HL-60/S4 (cell line): Measurements from ENCODE around the gene LCN15.
"Not testable (repeated sequence)": the region's sequence is repeated elsewhere in the genome, so short reads cannot be mapped to it uniquely, and the experiment has no call there.

Source experiments
- in situ Hi-C: fragments of 300-500 bp; cut with MboI; formaldehyde crosslinking; loops from 2 replicates; pipeline ENCODE4 v1.14.3; 2022; ENCODE audit warnings: low sequenced_read_pairs

Gene LCN15

GRCh38 chr9:136779808-136780207, 15.5 kb upstream of the LCN15 start:
- in situ Hi-C loops = loop anchor here (25.0 kb wide), 2 partner anchors 257 to 432 kb away; partner anchors contain the start of genes ABCA2, FUT7, NDOR1 and NPDC1

DNA sequence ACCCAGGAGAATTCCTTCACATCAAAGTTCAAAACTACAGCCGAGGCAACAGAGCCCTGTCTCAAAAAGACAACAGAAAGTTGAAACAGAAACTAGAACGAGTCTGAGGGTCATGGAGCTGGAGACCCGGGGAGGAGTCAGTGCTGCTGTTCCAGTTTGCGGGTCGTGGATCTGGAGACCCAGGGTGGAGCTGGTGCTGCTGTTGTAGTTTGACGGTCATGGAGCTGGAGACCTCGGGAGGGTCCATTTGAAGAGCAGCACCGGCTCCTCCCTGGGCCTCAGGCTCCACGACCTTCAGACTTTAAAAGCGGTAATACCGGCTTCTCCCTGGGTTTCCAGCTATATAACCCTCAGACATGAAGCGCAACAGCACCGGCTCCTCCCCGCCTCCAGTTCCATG, 13.0 kb upstream of the LCN15 start:
- in situ Hi-C loops = loop anchor here (25.0 kb wide), 2 partner anchors 260 to 435 kb away; partner anchors contain the start of genes ABCA2, FUT7, NDOR1 and NPDC1

- in situ Hi-C loops = loop anchor here (25.0 kb wide), 2 partner anchors 260 to 435 kb away; partner anchors contain the start of genes ABCA2, FUT7, NDOR1 and NPDC1
Observed at GRCh38 chr9:136776947-136777346, 12.6 kb upstream of the LCN15 start.

DNA sequence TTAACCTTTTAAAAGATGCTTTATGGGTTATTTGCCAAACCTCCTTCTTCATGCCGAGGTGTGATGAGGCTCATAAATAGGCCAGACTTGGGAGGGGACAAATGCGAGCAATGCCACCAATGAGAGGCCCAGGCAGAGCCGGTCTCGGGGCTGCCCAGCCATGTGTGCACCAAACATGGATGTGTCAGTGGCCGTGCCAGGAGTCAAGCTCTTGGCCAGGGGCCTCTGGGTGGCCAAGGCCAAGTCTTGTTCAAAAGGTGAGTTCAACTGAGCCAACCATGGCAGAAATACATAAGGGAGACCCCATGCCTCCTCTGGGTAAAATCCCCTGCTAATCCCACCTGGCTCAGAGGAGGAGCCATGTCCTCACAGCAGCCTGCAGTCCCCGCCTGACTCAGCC, 10.9 kb upstream of the LCN15 start:
- in situ Hi-C loops = loop anchor here (25.0 kb wide), 2 partner anchors 262 to 437 kb away; partner anchors contain the start of genes ABCA2, FUT7, NDOR1 and NPDC1

- in situ Hi-C loops = loop anchor here (25.0 kb wide), 2 partner anchors 263 to 438 kb away; partner anchors contain the start of genes ABCA2, FUT7, NDOR1 and NPDC1
Observed at GRCh38 chr9:136774416-136775045, 10.2 kb upstream of the LCN15 start.

DNA sequence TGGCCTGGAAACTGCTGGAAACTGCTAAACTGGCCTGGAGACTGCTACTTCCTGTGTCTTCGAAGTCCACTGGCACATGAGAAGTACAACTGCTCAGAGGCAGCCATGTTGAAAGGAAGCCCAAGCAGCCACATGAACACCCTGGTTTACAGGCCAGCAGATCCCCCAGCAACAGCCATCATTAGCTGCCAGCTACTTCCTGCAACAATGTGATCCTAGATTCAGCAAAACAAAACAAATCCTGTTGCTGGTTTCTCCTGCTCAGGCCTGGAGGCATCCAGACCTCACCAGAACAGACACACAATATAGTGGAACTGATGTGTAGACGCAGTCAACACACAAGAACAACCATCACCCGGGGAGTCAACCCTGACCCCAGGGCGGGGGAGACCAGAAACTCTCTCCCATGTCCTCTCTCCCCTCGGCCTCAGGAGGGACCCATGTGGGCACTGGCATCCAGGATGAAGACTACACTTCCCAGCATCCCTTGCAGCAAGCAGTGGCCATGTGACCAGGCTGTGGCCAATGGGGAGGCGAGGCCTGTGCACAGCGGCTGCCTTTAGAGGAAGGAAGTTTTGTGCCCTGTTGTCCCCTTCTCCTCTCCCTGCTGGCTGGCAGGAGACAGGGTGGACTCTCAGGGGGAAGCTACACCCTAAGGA, 9.2 kb upstream of the LCN15 start:
- in situ Hi-C loops = no loop called here

DNA sequence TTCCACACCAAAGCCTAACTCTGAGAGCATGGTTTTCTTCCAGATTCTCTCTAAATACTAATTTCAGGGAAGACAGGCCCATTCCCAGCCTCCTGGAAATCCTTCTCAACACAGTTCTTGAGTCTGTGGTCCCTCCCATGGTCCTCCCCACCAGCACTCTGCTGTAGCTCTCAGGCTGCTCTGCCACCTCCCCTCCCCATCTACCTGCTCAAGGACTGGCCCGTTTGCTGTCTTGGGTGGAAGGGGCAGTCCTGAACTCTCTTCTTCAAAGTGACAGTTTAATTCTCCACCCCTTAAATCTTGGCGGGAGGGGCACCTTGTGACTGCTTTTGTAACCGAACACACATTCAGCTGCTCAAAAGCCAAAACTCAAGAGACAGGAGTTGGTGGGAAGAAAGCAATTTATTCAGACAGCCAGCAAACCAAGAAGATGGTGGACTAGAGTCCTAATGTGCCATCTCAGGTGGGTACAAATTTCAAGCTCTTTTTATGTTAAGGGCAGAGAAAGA, 7.6 kb upstream of the LCN15 start:
- in situ Hi-C loops = no loop called here

- in situ Hi-C loops = no loop called here
Observed at GRCh38 chr9:136769710-136770191, 5.4 kb upstream of the LCN15 start.

GRCh38 chr9:136766410-136767120, 2.2 kb upstream of the LCN15 start:
- in situ Hi-C loops = not testable (repeated sequence)

DNA sequence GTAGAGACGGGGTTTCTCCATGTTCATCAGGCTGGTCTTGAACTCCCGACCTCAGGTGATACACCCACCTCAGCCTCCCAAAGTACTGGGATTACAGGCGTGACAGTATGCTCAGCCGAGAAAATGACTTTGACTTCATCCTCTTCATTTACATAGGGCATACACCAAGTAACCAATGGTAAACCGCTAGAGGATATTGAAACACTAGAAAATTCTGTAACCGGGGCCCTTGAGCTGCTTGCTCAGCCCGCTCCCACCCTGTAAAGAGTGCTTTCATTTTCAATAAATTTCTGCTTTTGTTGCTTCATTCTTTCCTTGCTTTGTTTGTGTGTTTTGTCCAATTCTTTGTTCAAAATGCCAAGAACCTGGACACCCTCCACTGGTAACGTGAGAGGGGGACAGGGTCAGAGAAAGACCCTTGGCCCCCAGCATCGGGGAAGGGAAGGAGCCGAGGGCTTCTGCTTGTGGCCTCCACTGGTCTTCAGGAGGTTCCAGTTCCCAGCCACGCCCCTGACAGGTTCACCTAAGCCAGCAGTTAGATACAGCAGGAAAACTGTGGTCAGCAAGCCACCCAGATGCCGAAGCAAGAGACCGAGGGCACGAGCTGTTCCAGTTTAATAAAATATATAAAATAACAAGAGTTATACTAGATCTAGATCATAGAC, 1.6 kb upstream of the LCN15 start:
- in situ Hi-C loops = not testable (repeated sequence)

- in situ Hi-C loops = no loop called here
Observed at GRCh38 chr9:136765041-136765440, 723 bp upstream of the LCN15 start.

GRCh38 chr9:136763649-136764035, 676 bp downstream of the LCN15 start:
- in situ Hi-C loops = no loop called here

GRCh38 chr9:136762915-136763648, 1.2 kb downstream of the LCN15 start:
- in situ Hi-C loops = no loop called here

DNA sequence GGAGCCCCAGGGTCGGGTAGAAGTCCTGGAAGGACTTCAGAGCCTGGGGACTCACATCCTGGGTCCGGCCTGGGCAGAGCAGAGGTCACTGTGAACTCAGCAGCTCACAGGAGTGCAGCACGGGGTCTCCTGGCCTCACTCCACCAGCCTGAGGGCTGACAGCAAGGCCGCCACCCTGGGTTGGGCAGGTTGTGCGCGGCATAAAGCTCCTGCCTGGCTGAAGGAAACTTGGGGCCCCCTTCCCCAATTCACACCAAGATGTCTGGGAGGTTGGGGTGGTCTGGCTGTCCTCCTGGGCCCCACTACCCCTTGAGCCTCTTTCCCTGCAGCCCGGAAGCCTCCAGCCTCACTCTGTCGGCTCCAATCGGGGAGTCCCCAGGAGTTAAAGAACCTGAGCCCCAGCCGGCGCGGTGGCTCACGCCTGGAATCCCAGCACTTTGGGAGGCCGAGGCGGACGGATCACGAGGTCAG, 2.1 kb downstream of the LCN15 start:
- in situ Hi-C loops = no loop called here

- in situ Hi-C loops = no loop called here
Observed at GRCh38 chr9:136761545-136761981, 2.8 kb downstream of the LCN15 start.

DNA sequence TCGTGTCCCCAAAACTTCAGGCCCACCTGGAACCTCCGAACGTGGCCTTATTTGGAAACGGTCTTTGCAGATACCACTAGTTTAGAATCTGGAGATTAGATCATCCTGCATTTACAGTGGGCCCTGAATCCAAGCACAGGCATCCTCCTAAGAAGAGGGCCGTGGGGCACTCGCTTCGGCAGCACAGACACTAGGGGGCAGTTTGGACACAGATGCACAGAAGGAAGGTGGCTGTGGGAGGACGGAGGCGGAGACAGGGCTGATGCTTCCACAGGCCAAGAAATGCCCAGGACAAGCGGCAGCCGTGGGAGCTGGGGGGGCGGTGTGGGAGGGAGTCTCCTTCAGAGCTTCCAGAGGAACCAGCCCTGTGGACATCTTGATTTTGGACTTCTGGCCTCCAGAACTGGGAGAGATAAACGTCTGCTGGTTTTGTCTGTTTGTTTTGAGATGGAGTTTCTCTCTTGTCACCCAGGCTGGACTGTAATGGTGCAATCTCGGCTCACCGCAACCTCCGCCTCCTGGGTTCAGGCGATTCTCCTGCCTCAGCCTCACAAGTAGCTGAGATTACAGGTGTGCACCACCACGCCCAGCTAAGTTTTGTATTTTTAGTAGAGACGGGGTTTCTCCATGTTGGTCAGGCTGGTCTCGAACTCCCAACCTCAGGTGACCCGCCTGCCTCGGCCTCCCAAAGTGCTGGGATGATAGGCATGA, 3.3 kb downstream of the LCN15 start:
- in situ Hi-C loops = not testable (repeated sequence)

GRCh38 chr9:136760424-136760823, 3.9 kb downstream of the LCN15 start:
- in situ Hi-C loops = no loop called here

GRCh38 chr9:136759436-136760325, 4.6 kb downstream of the LCN15 start:
- in situ Hi-C loops = no loop called here
